HG02852 (cell line): ENCODE measurements around the gene P2RX1.

ENCODE experiments used
- ATAC-seq: cut with Tn5 transposase; IDR thresholded peaks from one replicate; pipeline ENCODE4 v1.9.1; 2021; ENCODE audit warnings: mild to moderate bottlenecking, moderate library complexity; ENCODE audit not compliant: unreplicated experiment

The P2RX1 gene

GRCh38 chr17:3915995-3916696 lies at the start of gene P2RX1:
P2RX1 (minus strand) TSS chr17:3916465; CDS start chr17:3916225, 240 bp downstream.
- no peak for ATAC-seq

DNA sequence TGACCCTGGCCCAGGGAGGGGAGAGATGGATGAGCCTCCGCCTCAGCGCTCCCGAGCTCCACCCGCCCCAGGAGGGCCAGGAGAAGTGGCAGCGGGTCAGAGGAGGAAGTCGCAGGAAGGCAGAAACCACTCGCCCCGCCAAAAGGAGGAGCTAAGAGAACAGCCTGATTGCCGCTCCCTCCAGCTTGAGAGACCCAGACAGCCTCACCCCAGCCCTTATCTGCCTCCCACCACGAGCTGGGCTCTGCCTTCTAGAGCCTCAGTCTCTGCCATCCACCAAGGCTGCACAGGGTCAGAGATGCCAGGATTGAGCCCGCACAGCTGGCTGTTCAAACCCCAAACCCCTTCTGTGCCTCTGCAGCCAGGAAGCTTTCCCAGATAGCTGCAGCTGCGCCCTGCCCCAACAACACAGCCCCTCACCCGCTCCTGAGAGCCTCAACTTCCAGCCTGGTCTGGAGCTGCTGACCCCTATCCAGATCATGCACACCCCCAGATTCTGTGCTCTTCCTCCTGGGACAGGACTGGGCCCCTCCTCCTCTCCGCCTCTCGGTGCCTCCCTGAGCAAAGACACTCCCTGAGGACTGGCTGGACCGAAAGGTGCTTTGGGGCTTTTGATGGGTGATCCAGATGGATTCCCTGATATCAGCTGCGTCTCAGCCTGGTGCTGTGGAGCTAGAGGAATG lies 49.0 kb upstream of the P2RX1 start:
- no peak for ATAC-seq

DNA sequence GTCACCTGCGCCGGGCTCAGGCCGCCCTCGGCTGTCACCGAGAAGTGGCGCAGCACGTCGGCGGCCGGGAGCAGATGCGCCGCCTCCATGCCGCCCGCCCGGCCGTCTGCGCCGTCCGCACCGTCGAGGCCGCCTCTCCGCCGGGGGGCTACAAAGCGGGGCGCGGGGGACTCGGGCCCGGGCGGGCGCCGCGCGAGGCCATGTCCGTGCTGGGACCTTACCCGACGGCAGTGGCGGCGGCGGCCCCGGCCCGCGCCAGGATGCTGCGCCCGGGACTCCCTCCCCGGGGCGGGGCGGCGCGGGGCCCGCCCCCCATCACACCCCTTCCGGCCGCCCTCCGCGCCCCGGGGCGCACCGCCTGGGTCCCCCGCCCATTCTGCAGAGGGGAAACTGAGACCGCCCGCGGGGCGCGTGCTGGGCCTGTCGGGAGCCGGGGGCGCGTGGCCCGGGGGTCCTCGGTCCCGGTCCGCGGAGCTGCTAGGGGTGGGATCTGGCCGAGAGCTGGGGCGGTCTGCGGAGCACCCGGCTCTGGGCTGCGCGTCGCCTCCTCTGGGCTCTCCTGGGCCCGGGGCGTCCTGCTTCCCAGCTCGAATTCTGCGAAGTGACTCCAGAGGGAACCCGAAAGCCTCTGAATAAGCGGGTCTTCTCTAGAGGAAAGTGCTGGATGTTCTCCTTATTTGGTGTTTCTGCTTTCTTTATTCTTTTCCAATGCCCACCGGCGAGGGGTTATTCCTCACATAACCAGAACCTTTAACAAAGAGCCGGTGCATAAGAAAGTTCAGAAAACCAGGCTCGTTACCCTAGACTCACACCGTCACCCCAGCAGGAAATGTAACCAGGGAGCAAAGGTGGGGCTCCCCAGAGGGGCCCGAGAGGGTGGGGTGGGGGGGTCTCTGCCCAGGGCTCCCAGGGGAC lies 48.2 kb upstream of the P2RX1 start, which contains the start of gene ATP2A3:
TSS of gene ATP2A3 (minus strand) at position 235 of the 915 bp plus-strand sequence. CDS start at position 89, 146 bp downstream.
- no peak for ATAC-seq

- ATAC-seq, result no peak
Measured at GRCh38 chr17:3963237-3964201, 47.3 kb upstream of the P2RX1 start.

- no peak for ATAC-seq
Measured at GRCh38 chr17:3962965-3963236, 46.6 kb upstream of the P2RX1 start.

DNA sequence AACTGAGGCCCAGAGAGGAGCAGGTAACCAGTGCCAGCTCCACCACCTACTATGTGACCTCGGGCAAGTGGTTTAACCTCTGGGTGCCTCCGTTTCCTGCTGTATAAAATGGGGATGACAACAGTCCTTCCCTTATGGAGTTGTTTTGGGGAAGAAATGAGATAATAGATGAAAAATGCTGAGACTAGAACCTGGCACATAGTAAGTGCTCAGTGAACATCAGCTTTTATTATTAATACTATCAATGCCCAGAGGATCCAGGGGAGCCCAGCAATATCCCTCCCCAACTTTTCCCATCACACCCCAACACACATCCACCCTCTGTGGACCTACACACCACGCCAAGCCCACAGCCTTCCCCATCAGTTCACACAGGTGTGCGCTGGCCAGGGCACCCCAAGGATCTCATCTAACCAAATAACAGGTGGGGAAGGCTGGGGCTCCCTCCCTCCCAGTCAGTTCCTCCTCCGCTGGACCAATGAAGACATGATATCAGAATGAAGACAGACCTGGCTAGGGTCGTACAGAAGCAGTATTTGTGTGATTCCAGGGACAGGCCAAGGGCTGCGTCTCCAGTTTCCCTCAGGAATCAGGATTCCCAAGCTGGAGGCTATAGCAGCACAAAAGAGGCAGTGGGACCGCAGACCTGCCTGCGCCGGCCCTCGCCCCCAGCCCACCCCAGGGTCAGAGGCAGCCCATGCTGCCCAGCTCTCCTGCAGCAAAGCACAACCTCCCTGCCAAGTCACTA lies 46.1 kb upstream of the P2RX1 start:
- ATAC-seq, result no peak

DNA sequence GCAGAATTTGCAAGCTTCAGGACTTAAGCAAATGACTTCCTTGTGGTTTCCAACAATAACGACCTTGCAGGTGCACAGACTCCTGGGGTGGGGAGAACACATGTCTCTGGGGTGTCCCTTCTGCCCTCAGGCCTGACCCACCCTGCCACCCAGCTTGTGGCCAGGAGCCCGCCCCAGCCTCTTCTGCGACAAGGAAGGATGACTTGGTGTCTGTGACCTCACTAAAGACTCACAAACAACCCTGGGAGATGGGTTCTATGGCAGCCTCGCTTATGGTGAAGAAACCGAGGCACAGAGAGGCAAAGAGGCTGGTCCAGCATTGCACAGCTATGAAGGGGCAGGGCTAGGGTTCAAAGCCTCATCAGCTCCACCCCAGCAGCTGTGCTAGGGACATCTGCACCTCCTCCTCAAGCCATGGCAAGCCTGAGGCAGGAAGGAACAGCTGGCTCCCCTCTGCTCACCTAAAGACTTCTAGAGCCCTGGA lies 45.3 kb upstream of the P2RX1 start:
- no peak for ATAC-seq

GRCh38 chr17:3960764-3961163 lies 44.5 kb upstream of the P2RX1 start:
- no peak for ATAC-seq

DNA sequence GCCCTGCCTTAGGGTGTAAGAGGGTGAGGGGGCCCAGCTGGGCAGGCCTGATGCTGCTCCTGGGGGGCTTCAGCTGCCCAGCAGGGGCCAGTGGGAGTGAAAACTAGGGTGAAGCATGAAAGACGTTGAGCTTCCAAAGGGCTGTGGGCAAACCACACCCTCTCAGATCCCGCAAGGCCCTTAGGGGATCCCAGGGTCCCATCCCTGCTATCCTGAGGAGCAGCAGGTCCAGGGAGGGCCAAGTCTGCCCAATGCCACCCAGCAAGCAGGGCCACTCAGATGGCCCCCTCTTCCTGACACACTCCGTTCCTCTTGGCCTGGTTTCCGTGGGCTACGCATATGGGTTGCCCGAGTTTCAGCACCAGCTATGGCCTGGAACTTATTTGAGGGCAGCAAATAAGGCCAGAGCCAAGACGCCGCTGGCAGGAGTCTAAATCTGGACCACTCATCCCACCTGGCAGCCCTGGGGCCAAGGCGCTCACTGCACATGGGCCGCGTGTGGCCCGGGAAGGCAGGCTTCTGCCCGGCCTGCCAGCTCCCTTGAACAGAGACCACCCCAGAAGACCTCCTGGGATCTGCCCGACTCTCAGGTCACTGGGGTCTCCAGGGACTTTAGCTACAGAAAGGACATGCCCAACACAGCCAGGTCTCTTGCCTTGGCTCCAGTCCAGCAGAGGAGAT lies 43.8 kb upstream of the P2RX1 start:
- no peak for ATAC-seq

DNA sequence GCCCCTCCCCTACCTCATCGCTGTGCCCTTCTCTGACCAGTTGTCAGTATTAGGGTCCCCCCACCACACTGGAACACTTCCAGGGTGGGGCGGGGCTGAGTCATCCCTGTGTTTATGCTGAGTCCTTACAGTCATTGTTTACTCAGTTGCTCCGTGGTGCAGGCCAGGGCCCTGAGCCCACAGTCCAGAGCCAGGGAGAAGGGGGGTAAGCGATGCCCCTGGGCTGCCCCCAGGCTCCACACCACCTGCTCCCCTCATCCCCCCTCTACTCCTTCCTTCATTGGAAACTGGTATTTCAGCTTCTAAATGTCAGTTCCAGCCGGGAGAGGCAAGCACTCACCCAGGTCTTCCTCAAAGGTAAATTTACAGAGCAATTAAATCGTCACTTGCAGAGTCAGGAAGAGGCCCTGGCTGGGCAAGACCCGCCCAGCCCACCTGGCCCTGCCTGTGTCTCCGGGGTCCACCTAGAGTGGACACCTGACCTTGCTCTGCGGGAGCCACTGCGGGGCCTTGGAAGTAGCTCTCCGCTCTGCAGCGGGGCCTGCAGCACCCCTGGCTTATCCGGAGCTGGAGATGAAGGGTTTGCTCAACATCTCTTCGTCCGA lies 43.1 kb upstream of the P2RX1 start:
- no peak for ATAC-seq

DNA sequence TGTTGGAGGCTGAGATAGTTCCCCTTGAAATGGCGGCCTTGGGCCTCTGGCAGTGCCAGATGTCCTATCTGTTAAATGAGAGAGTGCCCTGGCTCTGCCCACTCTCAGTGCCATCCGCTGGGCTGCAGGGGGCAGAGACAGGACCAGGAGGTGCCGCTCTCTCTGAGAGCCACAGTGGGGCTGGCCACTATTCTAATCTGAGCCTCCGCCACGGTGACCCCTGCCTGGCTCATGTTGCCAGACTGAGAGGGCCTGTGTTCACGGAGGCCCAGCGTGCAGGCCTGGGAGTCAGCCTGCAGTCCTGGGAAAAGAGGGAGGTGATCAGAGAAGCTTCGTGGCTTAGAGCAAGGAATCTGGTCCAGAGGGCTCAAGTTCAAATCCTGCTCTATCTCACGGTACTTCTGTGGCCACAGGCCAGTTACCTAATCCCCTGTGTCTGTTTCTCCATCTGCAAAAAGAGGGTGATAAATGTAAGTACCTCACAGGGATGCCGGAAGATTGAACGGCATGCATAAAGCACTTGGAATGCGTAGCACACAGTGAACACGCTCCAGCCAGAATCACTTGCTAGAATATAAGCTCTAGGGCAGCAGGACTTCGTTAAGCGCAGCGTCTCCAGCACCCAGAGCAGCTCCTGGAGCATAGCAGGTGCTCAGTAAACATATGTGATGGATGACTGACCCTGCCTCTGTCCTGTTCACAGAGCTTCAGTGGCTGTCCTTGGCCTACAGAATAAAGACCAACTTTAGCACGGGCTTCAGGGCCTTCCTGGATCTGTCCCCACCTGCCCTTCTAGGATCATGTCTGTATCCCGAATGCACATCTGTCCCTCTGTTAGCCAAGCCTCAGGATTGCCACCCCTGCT lies 41.7 kb upstream of the P2RX1 start:
- no peak for ATAC-seq

DNA sequence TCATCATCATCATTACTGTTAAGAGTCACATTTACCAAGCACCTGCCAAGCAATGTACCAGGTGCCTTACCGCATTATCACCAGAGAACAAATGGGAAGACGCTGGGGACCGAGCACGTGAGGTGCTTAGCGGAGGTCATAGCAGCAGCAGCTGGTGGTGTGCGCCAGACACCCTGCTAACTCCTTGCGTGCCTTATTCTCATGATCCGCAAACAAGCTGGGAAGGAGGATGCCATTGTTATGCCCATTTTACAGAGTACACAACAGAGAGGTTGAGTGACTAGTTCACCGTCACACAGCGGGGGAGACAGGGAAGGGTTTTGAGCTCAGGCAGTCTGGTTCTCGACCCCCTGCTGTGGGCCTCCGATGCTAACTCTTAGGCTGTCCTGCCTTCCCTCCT lies 40.7 kb upstream of the P2RX1 start:
- ATAC-seq, result no peak

DNA sequence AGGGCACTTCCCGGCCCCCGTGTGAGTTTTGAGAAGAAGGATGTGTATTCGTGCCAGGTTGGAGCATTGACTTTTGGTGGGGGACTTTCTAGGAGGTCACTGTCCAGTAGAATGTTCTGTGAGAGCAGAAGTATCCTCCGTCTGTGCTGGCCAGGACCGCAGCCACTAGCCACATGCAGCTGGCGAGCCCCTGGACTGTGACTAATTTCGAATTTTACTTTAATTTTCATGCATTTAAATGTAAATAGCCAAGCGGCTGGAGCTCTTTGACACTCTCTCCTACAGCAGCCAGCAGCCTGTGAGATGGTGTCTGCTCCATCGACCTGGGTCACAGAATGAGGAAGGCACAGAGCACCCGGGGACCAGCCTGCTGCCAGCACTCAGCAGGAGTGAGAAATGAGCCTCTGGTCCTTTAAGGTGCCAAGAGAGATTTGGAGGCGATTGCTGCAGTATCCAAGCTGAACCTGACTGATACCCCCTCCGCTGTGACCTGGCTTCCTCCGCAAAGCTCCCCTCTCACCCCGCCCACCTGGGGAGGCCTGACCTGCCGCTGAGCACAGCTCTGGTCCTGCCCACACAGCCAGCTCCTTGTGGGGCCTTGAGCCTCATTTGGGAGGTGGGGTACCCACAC lies 40.2 kb upstream of the P2RX1 start:
- ATAC-seq, result no peak

DNA sequence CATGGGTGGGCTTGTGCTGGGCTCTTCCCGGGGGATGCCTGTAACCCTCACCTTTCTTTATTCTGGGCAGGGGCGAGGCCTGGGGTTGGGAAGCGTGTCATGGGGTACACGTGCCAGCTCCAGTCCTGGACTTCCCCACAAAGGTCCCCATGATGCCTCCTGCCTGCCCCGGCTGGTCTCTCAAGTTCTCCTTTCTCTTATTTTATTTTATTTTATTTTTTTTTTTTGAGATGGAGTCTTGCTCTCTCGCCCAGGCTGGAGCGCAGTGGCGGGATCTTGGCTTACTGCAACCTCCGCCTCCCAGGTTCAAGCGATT lies 39.4 kb upstream of the P2RX1 start:
- no peak for ATAC-seq

DNA sequence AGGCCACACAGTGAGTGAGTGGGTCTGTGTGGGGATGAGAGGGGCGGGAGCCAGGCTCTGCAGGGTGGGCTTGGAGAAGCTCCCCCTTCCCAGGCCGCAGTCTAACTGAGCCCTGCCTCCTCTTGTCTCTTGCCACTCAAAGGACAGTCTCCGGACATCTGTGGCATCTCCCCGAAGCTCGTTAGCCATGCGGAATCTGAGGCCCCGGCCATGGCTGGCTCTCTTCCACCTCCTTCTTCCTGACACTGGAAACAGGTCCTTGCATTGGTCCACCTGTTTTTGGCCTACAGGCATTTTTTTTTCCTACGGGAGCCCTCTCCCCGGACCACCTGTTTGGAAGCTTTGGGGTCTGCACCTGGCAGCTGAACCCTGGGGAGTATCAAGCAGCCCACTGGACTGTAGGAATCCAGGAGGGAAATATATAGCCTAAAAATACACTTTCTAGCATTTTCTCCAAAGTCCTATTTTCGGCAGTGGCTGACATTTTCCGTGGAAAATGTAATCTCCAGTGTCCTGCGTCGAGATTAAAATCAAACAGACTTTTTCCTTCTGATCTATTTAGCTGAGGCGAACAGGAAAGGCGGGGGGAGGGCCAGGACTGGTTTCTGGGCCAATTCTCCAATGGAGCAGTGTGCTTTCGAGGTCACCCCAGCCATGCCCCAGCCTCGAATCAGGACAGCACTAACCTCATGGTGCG lies 38.9 kb upstream of the P2RX1 start:
- no peak for ATAC-seq

- ATAC-seq, result no peak
Measured at GRCh38 chr17:3954086-3954485, 37.8 kb upstream of the P2RX1 start.

DNA sequence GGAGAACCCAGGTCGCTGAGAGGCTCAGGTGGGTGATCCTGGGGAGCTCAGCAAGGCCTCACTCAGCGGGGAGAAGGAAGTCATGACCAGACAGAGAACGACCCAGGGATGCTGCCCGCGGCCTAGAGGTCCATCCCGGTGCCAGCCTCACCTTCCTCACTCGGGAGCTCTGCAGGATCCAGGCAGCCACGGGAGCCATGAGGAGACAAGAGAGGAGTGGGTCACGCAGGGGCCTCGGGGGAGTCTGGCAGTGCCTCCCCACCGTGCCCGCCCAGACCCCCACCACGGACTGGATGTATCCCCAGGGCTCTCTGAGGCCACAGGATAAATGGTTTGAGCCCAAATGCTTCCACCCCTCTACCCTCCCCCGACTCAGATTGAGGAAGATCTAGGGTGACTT lies 37.3 kb upstream of the P2RX1 start:
- ATAC-seq, result no peak
